Measurements from ENCODE around the gene PLPPR3. TPM values are rescaled to one million over a fixed set of nuclear protein-coding genes. Genes with fewer than 3 reads are reported as not detected.

PLPPR3 gene
- total and polyA plus RNA-seq, 9 of the 15 experiments (the other 6 are each of a cell fraction or from before 2014, with no cell fraction given), result 0.01 to 48.2 (median 8.6) TPM

- TF ChIP-seq RAD51 (IDR thresholded peaks at IDR 0.05; ENCODE audit: borderline replicate concordance, low read depth) (peak; percentile 99), RFX1 (IDR thresholded peaks at IDR 0.05) (no peak), NFXL1 (CRISPR knock-in tag; IDR thresholded peaks at IDR 0.05) (no peak), PTRF (tag; IDR thresholded peaks at IDR 0.05) (no peak), PHF20 (IDR thresholded peaks at IDR 0.05; ENCODE audit: partially characterized antibody) (peak; percentile 58), RBM39 (optimal IDR thresholded peaks at IDR 0.05; ENCODE audit: low read depth, low read length) (no peak), ZSCAN29 (IDR thresholded peaks at IDR 0.05) (no peak), CHD2 (IDR thresholded peaks at IDR 0.05; ENCODE audit: low read depth, low read length) (peak; percentile 83), PRPF4 (IDR thresholded peaks at IDR 0.05; ENCODE audit: insufficient read depth, low read depth, low read length, poor library complexity, severe bottlenecking) (peak; percentile 77), ZNF384 (IDR thresholded peaks at IDR 0.05; ENCODE audit: low read depth, low read length) (peak; percentile 21; the same call in 1 of the 2 replicates), MCM3 (IDR thresholded peaks at IDR 0.05) (no peak), NFYB (IDR thresholded peaks at IDR 0.05; ENCODE audit: extremely low read depth, insufficient read length) (peak; percentile 94), ZNF436 (CRISPR knock-in tag; IDR thresholded peaks at IDR 0.05) (no peak), PKNOX1 (IDR thresholded peaks at IDR 0.05) (peak; percentile 98), LEF1 (IDR thresholded peaks at IDR 0.05) (no peak; the same call in 1 of the 2 replicates), TAF9B (IDR thresholded peaks at IDR 0.05; ENCODE audit: partially characterized antibody) (no peak), U2AF2 (optimal IDR thresholded peaks at IDR 0.05; ENCODE audit: low read depth, low read length) (no peak), ZBTB12 (CRISPR knock-in tag; IDR thresholded peaks at IDR 0.05) (0 out of 2 replicates have a peak, but pooled peaks have one; percentile 16), KDM4B (IDR thresholded peaks at IDR 0.05; ENCODE audit: borderline replicate concordance in 2 of 2, low read depth in 1 of 2) (no peak; a peak in 1 of 4 replicates), ZBTB43 (CRISPR knock-in tag; IDR thresholded peaks at IDR 0.05) (no peak), ZNF695 (CRISPR knock-in tag; IDR thresholded peaks at IDR 0.05) (no peak), ZNF561 (CRISPR knock-in tag; conservative IDR thresholded peaks at IDR 0.05) (no peak), MXD1 (CRISPR knock-in tag; IDR thresholded peaks at IDR 0.05; ENCODE audit: borderline replicate concordance, poor library complexity, severe bottlenecking) (peak; percentile 94), ZNF586 (CRISPR knock-in tag; conservative IDR thresholded peaks at IDR 0.05) (no peak), ZFP30 (CRISPR knock-in tag; IDR thresholded peaks at IDR 0.05; ENCODE audit: borderline replicate concordance) (no peak)
Observed at GRCh38 chr19:796692-797527, 24.8 kb downstream of the PLPPR3 start, which contains the start of gene PTBP1 (continued).

All from K562 (cell line).